ENCODE data around the gene NKD1. TPM values are rescaled to one million over a fixed set of nuclear protein-coding genes. Genes with fewer than 3 reads are reported as not detected.
A peak's percentile ranks its signal among the peaks of the same experiment; 100 is the strongest.

The NKD1 gene
- total RNA-seq, 1 donor, result under 0.01 TPM

- no peak overlapping the region for H2AFZ ChIP-seq (ENCODE audit: low read length)
- no peak overlapping the region for H3K4me2 ChIP-seq (ENCODE audit: insufficient read depth, low read length)
- no peaks in the 10 kb centered on the region for H3K9me3 ChIP-seq (ENCODE audit: low read depth, low read length)
- peak; percentile 32 for DNase-seq (ENCODE audit: insufficient read length, low spot score, missing footprints)
- no peak overlapping the region for H3K27ac ChIP-seq (ENCODE audit: low read depth, low read length)
- TF ChIP-seq CTCF (IDR thresholded peaks at IDR 0.05; ENCODE audit: extremely low read depth, low read depth, low read length), result no peak
- H3K27me3 ChIP-seq (ENCODE audit: insufficient read depth, low read length), result no peaks in the 10 kb centered on the region
- no peaks in the 10 kb centered on the region for H3K36me3 ChIP-seq (ENCODE audit: insufficient read depth, low read length)
- no peaks in the 10 kb centered on the region for H4K20me1 ChIP-seq (ENCODE audit: insufficient read depth, low read length)
- no peaks in the 10 kb centered on the region for H3K4me1 ChIP-seq (ENCODE audit: insufficient read depth, low read length)
- no peak overlapping the region for H3K4me3 ChIP-seq (ENCODE audit: insufficient read depth, low read length)
- no peaks in the 10 kb centered on the region for H3K79me2 ChIP-seq (ENCODE audit: insufficient read depth, low read length)
Measured at GRCh38 chr16:50602126-50602525, 53.9 kb downstream of the NKD1 start.

GRCh38 chr16:50602531-50603205 is 54.5 kb downstream of the NKD1 start:
- no peak for TF ChIP-seq CTCF (IDR thresholded peaks at IDR 0.05; ENCODE audit: extremely low read depth, low read depth, low read length)
- Histone ChIP-seq H3K4me1 (ENCODE audit: insufficient read depth, low read length) (no peaks in the 10 kb centered on the region), H3K27me3 (ENCODE audit: insufficient read depth, low read length) (no peaks in the 10 kb centered on the region), H2AFZ (ENCODE audit: low read length) (peak overlapping the region; percentile 41), H3K79me2 (ENCODE audit: insufficient read depth, low read length) (no peaks in the 10 kb centered on the region), H3K4me3 (ENCODE audit: insufficient read depth, low read length) (no peak overlapping the region), H3K36me3 (ENCODE audit: insufficient read depth, low read length) (no peaks in the 10 kb centered on the region), H3K9me3 (ENCODE audit: low read depth, low read length) (no peaks in the 10 kb centered on the region), H3K4me2 (ENCODE audit: insufficient read depth, low read length) (no peak overlapping the region), H3K27ac (ENCODE audit: low read depth, low read length) (no peak overlapping the region), H4K20me1 (ENCODE audit: insufficient read depth, low read length) (no peaks in the 10 kb centered on the region)
- peak; percentile 77 for DNase-seq (ENCODE audit: insufficient read length, low spot score, missing footprints)

DNA sequence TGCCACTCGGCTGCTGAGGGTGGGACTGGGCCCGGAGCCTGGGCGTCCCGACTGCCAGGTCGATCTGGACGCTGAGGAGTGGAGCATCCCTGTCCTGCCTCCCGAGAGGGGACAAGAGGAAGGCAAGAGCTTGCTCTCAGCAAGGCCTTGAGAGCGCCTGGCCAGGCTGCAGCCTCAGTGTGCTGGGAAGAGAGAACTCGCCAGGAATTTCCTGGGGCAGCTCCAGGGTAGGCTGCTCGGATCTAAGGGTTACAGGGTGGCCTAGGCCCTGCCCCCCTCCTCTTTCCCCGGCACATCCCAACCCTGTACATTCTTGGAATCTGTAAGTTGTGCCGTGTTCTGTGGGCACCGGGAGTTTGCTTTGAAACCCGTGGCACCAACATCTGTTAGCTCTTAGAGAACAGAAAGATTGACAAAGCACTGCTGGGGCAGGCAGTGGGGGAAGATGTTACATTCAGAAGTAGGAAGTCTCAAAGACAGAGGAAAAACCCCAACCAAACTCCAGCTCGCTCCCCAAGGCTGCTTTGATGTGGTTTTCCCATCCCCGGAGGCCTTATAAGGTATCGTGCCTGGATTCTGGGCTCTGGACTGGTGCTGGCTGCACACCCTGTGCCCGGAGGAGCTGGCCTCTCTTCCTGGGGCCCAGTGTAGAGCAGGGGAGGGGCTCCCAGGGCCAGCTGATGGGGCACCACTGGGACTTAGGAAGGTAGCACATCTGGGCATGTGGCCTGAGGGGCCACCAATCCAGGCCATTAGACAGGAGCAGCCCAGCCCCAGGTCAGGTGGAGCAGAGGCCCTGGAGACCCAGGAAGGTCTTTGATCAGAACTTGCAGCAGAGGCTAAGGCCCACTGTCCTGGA is 55.2 kb downstream of the NKD1 start:
- H3K9me3 ChIP-seq (ENCODE audit: low read depth, low read length), result no peaks in the 10 kb centered on the region
- no peak for TF ChIP-seq CTCF (IDR thresholded peaks at IDR 0.05; ENCODE audit: extremely low read depth, low read depth, low read length)
- H3K4me1 ChIP-seq (ENCODE audit: insufficient read depth, low read length), result no peaks in the 10 kb centered on the region
- no peak overlapping the region for H3K4me3 ChIP-seq (ENCODE audit: insufficient read depth, low read length)
- H3K4me2 ChIP-seq (ENCODE audit: insufficient read depth, low read length), result no peak overlapping the region
- peak; percentile 85 for DNase-seq (ENCODE audit: insufficient read length, low spot score, missing footprints)
- H2AFZ ChIP-seq (ENCODE audit: low read length), result peak overlapping the region; percentile 41
- no peaks in the 10 kb centered on the region for H3K79me2 ChIP-seq (ENCODE audit: insufficient read depth, low read length)
- H3K27me3 ChIP-seq (ENCODE audit: insufficient read depth, low read length), result no peaks in the 10 kb centered on the region
- H4K20me1 ChIP-seq (ENCODE audit: insufficient read depth, low read length), result no peaks in the 10 kb centered on the region
- H3K27ac ChIP-seq (ENCODE audit: low read depth, low read length), result no peak overlapping the region
- no peaks in the 10 kb centered on the region for H3K36me3 ChIP-seq (ENCODE audit: insufficient read depth, low read length)

DNA sequence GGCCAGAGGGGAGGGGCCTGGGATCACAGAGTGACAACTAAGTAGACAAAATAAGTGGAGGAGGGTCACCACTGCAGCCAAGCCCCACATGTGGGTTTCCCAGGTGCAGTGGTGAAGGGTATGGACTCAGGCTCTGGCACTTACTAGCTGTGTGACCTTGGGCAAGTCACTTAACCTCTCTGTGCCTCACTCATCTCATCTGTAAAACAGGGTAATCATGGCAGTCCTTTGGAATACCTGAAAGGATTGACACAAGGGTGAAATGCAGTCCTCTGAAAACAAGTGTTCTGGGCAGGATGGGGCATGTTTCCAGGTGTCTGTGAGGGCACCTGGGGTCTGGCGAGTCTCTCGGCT is 55.8 kb downstream of the NKD1 start:
- no peaks in the 10 kb centered on the region for H3K9me3 ChIP-seq (ENCODE audit: low read depth, low read length)
- no peaks in the 10 kb centered on the region for H3K79me2 ChIP-seq (ENCODE audit: insufficient read depth, low read length)
- H3K4me2 ChIP-seq (ENCODE audit: insufficient read depth, low read length), result no peak overlapping the region
- no peak for DNase-seq (ENCODE audit: insufficient read length, low spot score, missing footprints)
- no peaks in the 10 kb centered on the region for H4K20me1 ChIP-seq (ENCODE audit: insufficient read depth, low read length)
- no peaks in the 10 kb centered on the region for H3K36me3 ChIP-seq (ENCODE audit: insufficient read depth, low read length)
- no peak overlapping the region for H2AFZ ChIP-seq (ENCODE audit: low read length)
- no peak overlapping the region for H3K4me3 ChIP-seq (ENCODE audit: insufficient read depth, low read length)
- H3K4me1 ChIP-seq (ENCODE audit: insufficient read depth, low read length), result no peaks in the 10 kb centered on the region
- H3K27me3 ChIP-seq (ENCODE audit: insufficient read depth, low read length), result no peaks in the 10 kb centered on the region
- TF ChIP-seq CTCF (IDR thresholded peaks at IDR 0.05; ENCODE audit: extremely low read depth, low read depth, low read length), result no peak
- H3K27ac ChIP-seq (ENCODE audit: low read depth, low read length), result no peak overlapping the region
